Vagina (tissue), 2 donors: ENCODE measurements around the gene CABP5. TPM values are rescaled to one million over a fixed set of nuclear protein-coding genes. Genes with fewer than 3 reads are reported as not detected.
"Not testable (repeated sequence)": the region's sequence is repeated elsewhere in the genome, so short reads cannot be mapped to it uniquely, and the experiment has no call there.

Source experiments
- DNase-seq, 2 donors: peaks; one replicate each; pipeline ENCODE4 v3.0.0-alpha.2; 2017; ENCODE audit errors: extremely low spot score in 2 of 2
- H3K27ac ChIP-seq: fragments of 200-600 bp; sonication (generic); one replicate; pipeline ENCODE4 v1.5.1; 2019
- H3K27me3 ChIP-seq: fragments of 200-600 bp; sonication (generic); one replicate; pipeline ENCODE4 v1.5.1; 2019
- H3K36me3 ChIP-seq, 2 donors: fragments of 200-600 bp; sonication (generic); one replicate each; pipeline ENCODE4 v1.5.1; 2017 to 2019
- H3K4me1 ChIP-seq: fragments of 200-600 bp; sonication (generic); one replicate; pipeline ENCODE4 v1.5.1; 2019
- H3K4me3 ChIP-seq, 2 donors: fragments of 200-600 bp; sonication (generic); 1 replicate in 1 of 2; 2 replicates in 1 of 2; pipeline ENCODE4 v1.5.1; 2016 to 2019
- H3K9me3 ChIP-seq: fragments of 200-600 bp; sonication (generic); one replicate; pipeline ENCODE4 v1.5.1; 2019
- POLR2A ChIP-seq, 2 donors: fragments of 450-650 bp; IDR thresholded peaks; one replicate each; pipeline ENCODE4 v1.6.1; 2017; ENCODE audit warnings: antibody characterized with exemption in 2 of 2, mild to moderate bottlenecking in 2 of 2, moderate library complexity in 2 of 2
- POLR2AphosphoS5 ChIP-seq, 2 donors: sonication (generic); formaldehyde crosslinking; IDR thresholded peaks; one replicate each; pipeline ENCODE4 v1.9.0; 2017; ENCODE audit warnings: antibody characterized with exemption in 2 of 2, mild to moderate bottlenecking in 2 of 2, low read depth in 1 of 2; ENCODE audit not compliant: insufficient read depth in 1 of 2
- intact Hi-C: fragments of 100-400 bp; cut with DNase I; formaldehyde crosslinking; loops from one replicate; pipeline ENCODE4 v1.15.1; 2023
- total RNA-seq: library from RNA; depleted of rRNA; stranded (reverse); fragments of >200 nt; gene quantifications from one replicate; pipeline ENCODE4 v1.2.3, GENCODE V29; 2016
- TF ChIP-seq, protein P1 (sequence below), 3 experiments: fragments of 450-650 bp in 2 of 3; fragments of 200-600 bp in 1 of 3; sonication (generic) in 1 of 3; IDR thresholded peaks; one replicate each; pipeline ENCODE4 v1.5.1; 2017 to 2019; ENCODE audit warnings: antibody characterized with exemption in 3 of 3, mild to moderate bottlenecking in 2 of 3, moderate library complexity in 2 of 3

Gene CABP5
- not detected for total RNA-seq

DNA sequence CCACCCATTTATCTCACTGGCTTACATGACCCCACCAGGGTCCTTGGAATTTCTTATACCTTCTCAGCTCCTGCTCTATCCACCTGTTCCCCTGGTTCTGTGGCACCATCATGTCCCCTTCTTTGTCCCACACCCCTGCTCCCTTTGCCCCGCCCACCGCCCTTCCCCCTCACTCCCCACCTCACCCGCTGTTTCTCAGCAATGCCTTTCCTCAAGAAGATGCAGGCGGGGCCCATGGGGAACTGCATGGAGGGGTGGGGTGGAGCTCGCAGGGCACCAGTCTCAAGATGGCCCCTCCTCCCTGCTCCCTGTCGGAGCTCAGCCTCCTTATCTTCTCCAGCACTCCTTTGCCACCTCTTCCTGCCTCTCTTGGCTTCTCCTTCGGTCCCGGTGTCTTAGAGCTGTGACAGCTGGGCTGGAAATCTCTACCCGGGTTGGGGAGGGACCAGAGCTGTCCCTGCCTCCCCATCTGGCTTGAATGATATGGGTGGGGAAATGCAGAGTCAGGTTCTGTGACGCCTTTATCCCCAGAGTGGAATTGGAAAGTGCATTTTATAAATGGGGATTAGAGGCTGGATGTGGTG, at the start of gene CABP5:
Gene CABP5, minus strand, starts transcription at position 405 of the 584 bp plus-strand sequence. Its CDS starts 157 bp downstream, at position 248.
- Histone ChIP-seq H3K4me3 (no peak within 1 kb of the TSS), H3K27ac (no peak within 1 kb of the TSS), H3K27me3 (no peaks in the 10 kb centered on the region), H3K4me1 (no peaks in the 10 kb centered on the region), H3K36me3 (no peaks in the 10 kb centered on the region), H3K9me3 (no peaks in the 10 kb centered on the region)
- no peak for TF ChIP-seq POLR2AphosphoS5 (IDR thresholded peaks at IDR 0.05; ENCODE audit: insufficient read depth in 1 of 2, low read depth in 1 of 2)
- no peak for TF ChIP-seq POLR2A (IDR thresholded peaks at IDR 0.05)
- TF ChIP-seq, protein P1, sequence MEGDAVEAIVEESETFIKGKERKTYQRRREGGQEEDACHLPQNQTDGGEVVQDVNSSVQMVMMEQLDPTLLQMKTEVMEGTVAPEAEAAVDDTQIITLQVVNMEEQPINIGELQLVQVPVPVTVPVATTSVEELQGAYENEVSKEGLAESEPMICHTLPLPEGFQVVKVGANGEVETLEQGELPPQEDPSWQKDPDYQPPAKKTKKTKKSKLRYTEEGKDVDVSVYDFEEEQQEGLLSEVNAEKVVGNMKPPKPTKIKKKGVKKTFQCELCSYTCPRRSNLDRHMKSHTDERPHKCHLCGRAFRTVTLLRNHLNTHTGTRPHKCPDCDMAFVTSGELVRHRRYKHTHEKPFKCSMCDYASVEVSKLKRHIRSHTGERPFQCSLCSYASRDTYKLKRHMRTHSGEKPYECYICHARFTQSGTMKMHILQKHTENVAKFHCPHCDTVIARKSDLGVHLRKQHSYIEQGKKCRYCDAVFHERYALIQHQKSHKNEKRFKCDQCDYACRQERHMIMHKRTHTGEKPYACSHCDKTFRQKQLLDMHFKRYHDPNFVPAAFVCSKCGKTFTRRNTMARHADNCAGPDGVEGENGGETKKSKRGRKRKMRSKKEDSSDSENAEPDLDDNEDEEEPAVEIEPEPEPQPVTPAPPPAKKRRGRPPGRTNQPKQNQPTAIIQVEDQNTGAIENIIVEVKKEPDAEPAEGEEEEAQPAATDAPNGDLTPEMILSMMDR (IDR thresholded peaks at IDR 0.05): no peak
- intact Hi-C loops: no loop called here
- no peak for DNase-seq

DNA sequence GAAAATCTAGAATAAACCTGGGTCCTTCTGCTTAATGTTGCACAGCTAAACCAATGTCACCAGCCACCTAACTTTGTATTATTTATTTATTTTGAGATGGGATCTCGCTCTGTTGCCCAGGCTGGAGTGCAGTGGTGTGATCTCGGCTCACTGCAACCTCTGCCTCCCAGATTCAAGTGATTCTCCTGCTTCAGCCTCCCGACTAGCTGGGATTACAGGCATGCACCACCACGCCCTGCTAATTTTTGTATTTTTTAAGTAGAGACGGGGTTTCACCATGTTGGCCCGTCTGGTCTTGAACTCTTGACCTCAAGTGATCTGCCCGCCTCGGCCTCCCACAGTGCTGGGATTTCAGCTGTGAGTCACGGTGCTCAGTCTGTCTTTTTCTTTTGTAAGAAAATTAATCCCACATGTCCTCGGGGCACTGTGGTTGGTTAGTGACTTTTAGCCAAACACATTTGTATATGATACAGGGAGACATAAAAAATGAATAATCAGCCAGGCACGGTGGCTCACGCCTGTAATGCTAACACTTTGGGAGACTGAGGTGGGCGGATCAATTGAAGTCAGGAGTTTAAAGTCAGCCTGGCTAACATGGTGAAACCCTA, 47.3 kb upstream of the CABP5 start:
- DNase-seq, H3K4me3 ChIP-seq, H3K27me3 ChIP-seq, H3K4me1 ChIP-seq, H3K9me3 ChIP-seq, H3K27ac ChIP-seq, intact Hi-C loops: not testable (repeated sequence)
- H3K36me3 ChIP-seq: peaks cover 0 to 26% of the 10 kb centered on the region in 2 donors

DNA sequence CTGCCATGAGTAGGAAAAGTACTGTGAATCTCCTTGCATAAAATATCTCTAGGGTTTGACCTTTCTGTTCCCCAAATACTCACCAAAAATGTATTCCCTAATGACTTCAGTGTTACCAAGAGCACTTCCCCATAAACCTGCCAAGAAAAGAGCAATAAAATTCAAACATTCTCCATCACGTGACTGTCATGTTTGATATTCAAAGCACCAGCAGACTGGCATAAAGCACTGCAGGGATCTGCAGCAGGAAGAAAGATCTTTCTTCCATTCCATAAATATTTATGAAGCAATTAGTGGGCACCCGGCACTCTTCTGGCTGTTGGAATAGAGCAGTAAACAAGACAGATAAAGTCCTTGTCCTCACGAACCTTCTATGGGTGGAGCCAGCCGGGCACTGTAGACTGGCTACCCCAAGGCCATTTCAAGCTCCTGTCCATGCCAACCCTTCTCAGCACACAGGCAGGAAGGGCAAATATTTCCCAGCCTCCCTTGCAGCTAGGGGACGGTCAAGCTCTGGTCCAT, 46.5 kb upstream of the CABP5 start:
- Histone ChIP-seq H3K4me1 (peaks cover 7% of the 10 kb centered on the region), H3K36me3 (peaks cover 0 to 20% of the 10 kb centered on the region in 2 donors), H3K4me3 (no peak overlapping the region), H3K9me3 (peaks cover 3% of the 10 kb centered on the region), H3K27ac (no peak overlapping the region), H3K27me3 (no peaks in the 10 kb centered on the region)
- TF ChIP-seq, protein P1 (IDR thresholded peaks at IDR 0.05): no peak
- TF ChIP-seq POLR2AphosphoS5 (IDR thresholded peaks at IDR 0.05; ENCODE audit: insufficient read depth in 1 of 2, low read depth in 1 of 2) (no peak), POLR2A (IDR thresholded peaks at IDR 0.05) (no peak)
- no peak for DNase-seq
- intact Hi-C loops: no loop called here

DNA sequence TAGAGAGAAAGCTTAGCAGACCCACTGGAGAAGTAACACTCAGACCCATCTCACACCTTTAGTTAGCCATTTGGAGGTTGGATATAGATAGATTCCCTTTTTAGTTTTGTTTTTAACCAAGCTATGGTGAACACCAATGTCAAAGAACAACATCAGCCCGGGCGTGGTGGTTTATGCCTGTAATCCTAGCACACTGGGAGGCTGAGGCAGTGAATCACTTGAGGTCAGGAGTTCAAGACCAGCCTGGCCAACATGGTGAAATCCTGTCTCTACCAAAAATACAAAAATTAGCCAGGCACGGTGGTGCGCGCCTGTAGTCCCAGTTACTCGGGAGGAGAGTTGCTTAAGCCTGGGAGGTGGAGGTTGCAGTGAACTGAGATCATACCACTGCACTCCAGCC, 45.1 kb upstream of the CABP5 start:
- H3K27me3 ChIP-seq, H3K4me3 ChIP-seq, H3K9me3 ChIP-seq, H3K27ac ChIP-seq, DNase-seq, H3K4me1 ChIP-seq, intact Hi-C loops, H3K36me3 ChIP-seq: not testable (repeated sequence)

DNA sequence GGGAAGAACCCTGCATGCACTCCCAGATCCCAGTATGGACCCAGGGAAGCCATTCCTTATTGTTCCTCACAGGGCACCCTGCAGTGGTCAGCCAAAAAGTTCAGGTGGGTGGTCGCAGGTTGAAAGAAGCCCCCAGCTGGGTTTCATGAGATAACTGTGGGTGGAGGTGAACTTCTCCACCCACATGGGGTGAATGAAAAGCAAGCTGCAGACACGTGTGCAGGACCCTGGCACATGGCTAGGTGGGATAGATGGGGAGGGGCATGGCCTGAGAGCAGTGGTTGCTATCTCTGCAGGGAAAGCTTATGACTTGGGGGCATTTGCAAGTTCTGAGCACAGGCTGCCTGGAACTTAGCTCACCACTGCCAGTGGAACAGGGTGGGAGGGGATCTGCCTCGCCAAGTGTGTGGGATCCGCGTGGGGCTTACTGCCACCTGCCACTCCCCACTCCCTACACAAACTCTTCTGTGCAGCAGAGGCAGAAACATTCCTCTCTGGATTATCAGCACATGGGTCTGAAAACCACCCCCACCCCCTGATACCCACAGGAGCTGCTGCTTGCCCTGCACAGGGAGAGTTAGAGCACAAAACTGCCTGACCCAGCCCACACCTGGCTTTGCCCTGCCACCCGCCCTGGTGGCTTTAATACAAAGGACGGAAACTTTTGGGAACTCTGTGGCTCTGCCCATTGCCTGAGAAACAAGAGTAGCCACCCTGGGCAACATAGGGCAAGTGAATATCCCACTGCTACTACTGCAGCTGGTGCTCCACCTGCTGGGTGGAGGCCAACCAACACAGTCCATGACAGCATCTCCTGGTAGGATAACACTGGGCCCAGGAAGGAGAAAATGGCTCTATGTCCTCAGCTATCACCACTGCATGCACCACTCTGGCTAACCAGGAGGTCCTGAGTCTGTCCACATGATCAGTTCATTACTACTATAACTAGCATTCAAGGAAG, 42.3 kb upstream of the CABP5 start:
- no peak overlapping the region for H3K4me3 ChIP-seq
- peaks cover 3% of the 10 kb centered on the region for H3K4me1 ChIP-seq
- H3K27ac ChIP-seq: no peak overlapping the region
- no peaks in the 10 kb centered on the region for H3K27me3 ChIP-seq
- no peaks in the 10 kb centered on the region for H3K36me3 ChIP-seq
- TF ChIP-seq POLR2A (IDR thresholded peaks at IDR 0.05): no peak
- TF ChIP-seq, protein P1 (IDR thresholded peaks at IDR 0.05): no peak
- no peak for TF ChIP-seq POLR2AphosphoS5 (IDR thresholded peaks at IDR 0.05; ENCODE audit: insufficient read depth in 1 of 2, low read depth in 1 of 2)
- intact Hi-C loops: no loop called here
- DNase-seq: no peak
- peaks cover 3% of the 10 kb centered on the region for H3K9me3 ChIP-seq
